Esophagus muscularis mucosa (tissue), 4 donors: ENCODE measurements around the gene ADGRG6. TPM values are rescaled to one million over a fixed set of nuclear protein-coding genes. Genes with fewer than 3 reads are reported as not detected.

Source experiments
- DNase-seq: peaks from one replicate; pipeline ENCODE4 v3.0.0-alpha.2; 2017; ENCODE audit errors: extremely low spot score
- H3K27ac ChIP-seq, 4 donors: fragments of 200-600 bp; sonication (generic); replicated peaks in 1 of 4; 1 replicate in 3 of 4; 2 replicates in 1 of 4; pipeline ENCODE4 v1.5.1; 2016 to 2019; ENCODE audit warnings: mild to moderate bottlenecking in 1 of 4
- H3K27me3 ChIP-seq, 4 donors: fragments of 200-600 bp; sonication (generic); one replicate each; pipeline versions ENCODE4 v1.5.1 to v1.6.0; 2016 to 2019
- H3K36me3 ChIP-seq, 4 donors: fragments of 200-600 bp; sonication (generic); one replicate each; pipeline ENCODE4 v1.5.1; 2016 to 2019
- H3K4me1 ChIP-seq, 4 donors: fragments of 200-600 bp; sonication (generic); one replicate each; pipeline ENCODE4 v1.5.1; 2016 to 2019
- H3K4me3 ChIP-seq, 4 donors: fragments of 200-600 bp; sonication (generic); 1 replicate in 2 of 4; 2 replicates in 2 of 4; pipeline ENCODE4 v1.5.1; 2016 to 2019; ENCODE audit warnings: mild to moderate bottlenecking in 4 of 4, moderate library complexity in 1 of 4
- H3K9me3 ChIP-seq, 4 donors: fragments of 200-600 bp; sonication (generic); 1 replicate in 3 of 4; 2 replicates in 1 of 4; pipeline ENCODE4 v1.5.1; 2016 to 2019
- CTCF ChIP-seq, 3 experiments: fragments of 200-600 bp in 2 of 3; fragments of 450-650 bp in 1 of 3; sonication (generic) in 2 of 3; IDR thresholded peaks; one replicate each; pipeline ENCODE4 v1.5.1; 2017 to 2019; ENCODE audit warnings: antibody characterized with exemption in 3 of 3, mild to moderate bottlenecking in 2 of 3, moderate library complexity in 1 of 3
- EP300 ChIP-seq: sonication (generic); formaldehyde crosslinking; IDR thresholded peaks from one replicate; pipeline ENCODE4 v1.6.1; 2017; ENCODE audit warnings: antibody characterized with exemption
- POLR2A ChIP-seq: fragments of 450-650 bp; IDR thresholded peaks from one replicate; pipeline ENCODE4 v1.6.1; 2017; ENCODE audit warnings: antibody characterized with exemption, moderate library complexity, mild to moderate bottlenecking, low read depth
- POLR2AphosphoS5 ChIP-seq, 2 donors: sonication (generic); formaldehyde crosslinking; IDR thresholded peaks; one replicate each; pipeline ENCODE4 v1.6.1; 2017; ENCODE audit warnings: antibody characterized with exemption in 2 of 2
- WGBS: methylation state at CpG from one replicate; pipeline ENCODE4 v1.1.5; 2018; 5-methylcytosine and 5-hydroxymethylcytosine counted together
- intact Hi-C: fragments of 100-400 bp; cut with DNase I; formaldehyde crosslinking; loops from one replicate; pipeline ENCODE4 v1.15.1; 2023
- total RNA-seq, 4 donors: library from RNA; depleted of rRNA; stranded (reverse); fragments of >200 nt; gene quantifications; one replicate each; pipeline versions ENCODE4 v1.1.0 to v1.2.1, GENCODE V29; 2016

The ADGRG6 gene
- total RNA-seq, 4 donors from 2014 or later, result 5.5 to 11.8 (median 8.0) TPM

GRCh38 chr6:142414462-142415250 lies 112.8 kb downstream of the ADGRG6 start:
- H3K27me3 ChIP-seq, result no peaks in the 10 kb centered on the region
- intact Hi-C loops, result no loop called here
- TF ChIP-seq EP300 (no peak), POLR2AphosphoS5 (IDR thresholded peaks at IDR 0.05) (no peak), POLR2A (no peak), CTCF (IDR thresholded peaks at IDR 0.05) (no peak)
- 90% methylated on average over 8 of the region's 8 CpGs for WGBS
- DNase-seq, result no peak
- H3K9me3 ChIP-seq, result no peaks in the 10 kb centered on the region
- H3K4me3 ChIP-seq, result no peak overlapping the region
- H3K4me1 ChIP-seq, result peaks cover 0 to 8% (median 3%) of the 10 kb centered on the region in 4 donors
- no peak overlapping the region for H3K27ac ChIP-seq
- H3K36me3 ChIP-seq, result no peaks in the 10 kb centered on the region

DNA sequence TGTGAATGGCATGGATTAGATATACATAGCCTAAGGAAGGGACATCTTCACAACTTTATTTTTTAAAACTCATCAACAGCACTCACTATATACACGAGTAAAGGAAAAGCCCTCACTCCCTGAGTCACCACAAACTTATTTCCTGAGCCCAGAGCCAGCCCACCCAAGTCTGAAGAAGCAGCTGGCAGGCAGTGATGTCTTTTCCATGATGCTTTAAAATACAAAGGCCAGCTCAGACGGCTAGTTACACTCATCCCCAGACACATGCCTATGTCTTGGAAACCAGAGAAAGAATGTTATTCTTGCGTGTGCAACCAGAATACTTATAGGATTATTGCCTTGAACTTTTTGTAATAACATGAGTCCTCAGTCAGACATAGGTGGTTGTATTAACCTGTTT lies 114.4 kb downstream of the ADGRG6 start:
- WGBS, result 15% methylated on average over 3 of the region's 3 CpGs
- Histone ChIP-seq H3K27me3 (no peaks in the 10 kb centered on the region), H3K4me3 (no peak overlapping the region), H3K4me1 (peaks cover 0 to 8% (median 3%) of the 10 kb centered on the region in 4 donors), H3K36me3 (no peaks in the 10 kb centered on the region), H3K27ac (no peak overlapping the region), H3K9me3 (no peaks in the 10 kb centered on the region)
- intact Hi-C loops, result no loop called here
- DNase-seq, result no peak
- no peak for TF ChIP-seq EP300
- TF ChIP-seq POLR2A, result no peak
- TF ChIP-seq CTCF (IDR thresholded peaks at IDR 0.05), result no peak
- no peak for TF ChIP-seq POLR2AphosphoS5 (IDR thresholded peaks at IDR 0.05)

- H3K36me3 ChIP-seq, result no peaks in the 10 kb centered on the region
- peaks cover 0 to 8% (median 3%) of the 10 kb centered on the region in 4 donors for H3K4me1 ChIP-seq
- H3K9me3 ChIP-seq, result no peaks in the 10 kb centered on the region
- intact Hi-C loops, result no loop called here
- DNase-seq, result no peak
- H3K4me3 ChIP-seq, result no peak overlapping the region
- no peaks in the 10 kb centered on the region for H3K27me3 ChIP-seq
- no peak overlapping the region for H3K27ac ChIP-seq
- TF ChIP-seq POLR2AphosphoS5 (IDR thresholded peaks at IDR 0.05) (no peak), EP300 (no peak), CTCF (IDR thresholded peaks at IDR 0.05) (no peak), POLR2A (no peak)
These were observed 114.9 kb downstream of the ADGRG6 start for GRCh38 chr6:142416686-142417085.

GRCh38 chr6:142417331-142417750 lies 115.5 kb downstream of the ADGRG6 start:
- WGBS, result 82% methylated on average over 1 of the region's 1 CpG
- H3K27ac ChIP-seq, result no peak overlapping the region
- H3K36me3 ChIP-seq, result no peaks in the 10 kb centered on the region
- no peaks in the 10 kb centered on the region for H3K9me3 ChIP-seq
- H3K4me3 ChIP-seq, result no peak overlapping the region
- peaks cover 0 to 8% (median 3%) of the 10 kb centered on the region in 4 donors for H3K4me1 ChIP-seq
- TF ChIP-seq POLR2A (no peak), POLR2AphosphoS5 (IDR thresholded peaks at IDR 0.05) (no peak), CTCF (IDR thresholded peaks at IDR 0.05) (no peak), EP300 (no peak)
- no peak for DNase-seq
- no peaks in the 10 kb centered on the region for H3K27me3 ChIP-seq
- intact Hi-C loops, result no loop called here
